Measurements from ENCODE around the gene RLIM.
A peak's percentile ranks its signal among the peaks of the same experiment; 100 is the strongest.

Gene RLIM

DNA sequence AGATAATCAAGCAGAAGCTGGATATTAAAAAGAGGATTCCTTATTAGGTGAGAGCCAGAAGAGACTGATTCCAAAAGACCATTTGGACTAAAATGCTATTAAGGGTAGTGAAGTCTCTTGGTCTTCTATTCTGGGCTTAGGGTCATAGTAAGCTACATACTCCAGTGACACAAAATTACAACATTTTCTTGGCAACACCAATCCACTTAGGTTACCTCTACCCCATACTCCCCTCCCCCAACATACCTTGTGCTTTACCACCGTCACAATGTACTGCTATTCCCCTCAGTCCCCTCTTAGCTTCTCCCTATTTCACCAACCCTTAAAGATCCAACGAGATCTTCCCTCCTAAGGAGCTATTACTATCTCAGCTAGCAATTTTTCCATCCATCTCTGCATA is 11.4 kb downstream of the RLIM start:
- no peak overlapping the region for H3K9ac ChIP-seq
- TF ChIP-seq Cebpa-rat (IDR thresholded peaks at IDR 0.05), result no peak
- H3K27ac ChIP-seq, result no peak overlapping the region
- H3K27me3 ChIP-seq, result peaks cover 58 to 97% (median 87%) of the 10 kb centered on the region in 11 experiments
- peaks cover 86 to 99% (median 90%) of the 10 kb centered on the region in 11 experiments for H4K20me1 ChIP-seq
- H3K36me3 ChIP-seq, result peaks cover 7 to 82% (median 23%) of the 10 kb centered on the region in 11 experiments; a peak in 19 of 22 replicates
- peaks cover 0 to 15% (median 0%) of the 10 kb centered on the region in 10 experiments; a peak in 2 of 20 replicates for H3K4me1 ChIP-seq
- H3K4me2 ChIP-seq, result no peak overlapping the region
- no peak overlapping the region for H3K4me3 ChIP-seq
- H3K9me3 ChIP-seq (replicated peaks in 1 of 11), result peaks cover 0 to 1% (median 0%) of the 10 kb centered on the region in 11 experiments; a peak in 1 of 22 replicates

DNA sequence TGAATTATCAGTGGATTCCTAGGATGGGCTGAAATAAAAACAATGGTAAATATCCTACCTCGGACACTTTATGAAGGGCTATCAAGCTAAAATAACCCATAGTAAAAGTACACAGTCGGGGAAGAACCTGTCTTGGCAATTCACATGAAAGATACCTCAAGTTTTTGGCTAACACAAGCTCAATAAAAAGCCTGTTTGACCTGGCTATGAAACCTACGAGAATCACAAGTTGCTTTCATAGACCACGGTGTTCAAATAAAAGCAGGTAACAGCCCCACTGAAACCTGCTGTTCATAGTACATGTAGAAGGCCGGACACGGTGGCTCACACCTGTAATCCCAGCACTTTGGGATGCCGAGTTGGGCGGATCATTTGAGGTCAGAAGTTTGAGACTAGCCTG is 12.3 kb downstream of the RLIM start:
- no peak overlapping the region for H3K27ac ChIP-seq
- H3K4me1 ChIP-seq, result peaks cover 0 to 15% (median 0%) of the 10 kb centered on the region in 10 experiments; a peak in 2 of 20 replicates
- peaks cover 90 to 99% (median 97%) of the 10 kb centered on the region in 11 experiments for H4K20me1 ChIP-seq
- no peak for TF ChIP-seq Cebpa-rat (IDR thresholded peaks at IDR 0.05)
- no peak overlapping the region for H3K9ac ChIP-seq
- H3K9me3 ChIP-seq (replicated peaks in 1 of 11), result no peaks in the 10 kb centered on the region
- H3K27me3 ChIP-seq, result peaks cover 61 to 98% (median 89%) of the 10 kb centered on the region in 11 experiments
- H3K4me2 ChIP-seq, result no peak overlapping the region
- peaks cover 5 to 83% (median 21%) of the 10 kb centered on the region in 11 experiments; a peak in 16 of 22 replicates for H3K36me3 ChIP-seq
- no peak overlapping the region for H3K4me3 ChIP-seq

DNA sequence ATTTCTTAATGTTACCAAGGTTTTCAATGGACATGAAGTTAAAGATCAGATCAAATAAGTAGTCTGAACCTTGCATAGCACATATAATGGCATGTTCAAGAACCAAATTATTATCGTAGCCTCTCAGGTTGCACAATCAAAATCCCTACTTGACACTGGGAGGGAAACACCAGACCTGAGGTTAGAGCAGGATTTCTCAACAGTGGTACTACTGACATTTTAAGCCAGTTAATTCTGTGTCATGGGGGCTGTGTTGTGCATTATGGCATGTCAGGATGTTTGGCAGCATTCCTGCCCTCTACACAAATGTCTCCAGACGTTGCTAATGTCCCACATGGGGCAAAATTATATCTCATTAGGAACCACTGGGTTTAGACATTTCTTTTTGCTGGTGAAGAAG is 20.8 kb downstream of the RLIM start:
- H3K4me1 ChIP-seq, result no peaks in the 10 kb centered on the region
- H3K27me3 ChIP-seq, result peaks cover 89 to 100% (median 100%) of the 10 kb centered on the region in 11 experiments
- no peak overlapping the region for H3K4me3 ChIP-seq
- H3K9ac ChIP-seq, result no peak overlapping the region
- H3K9me3 ChIP-seq (replicated peaks in 1 of 11), result no peaks in the 10 kb centered on the region
- peaks cover 45 to 96% (median 72%) of the 10 kb centered on the region in 11 experiments for H3K36me3 ChIP-seq
- H3K27ac ChIP-seq, result no peak overlapping the region
- peaks cover 39 to 99% (median 66%) of the 10 kb centered on the region in 11 experiments; a peak in 21 of 22 replicates for H4K20me1 ChIP-seq
- H3K4me2 ChIP-seq, result no peak overlapping the region
- no peak for TF ChIP-seq Cebpa-rat (IDR thresholded peaks at IDR 0.05)

DNA sequence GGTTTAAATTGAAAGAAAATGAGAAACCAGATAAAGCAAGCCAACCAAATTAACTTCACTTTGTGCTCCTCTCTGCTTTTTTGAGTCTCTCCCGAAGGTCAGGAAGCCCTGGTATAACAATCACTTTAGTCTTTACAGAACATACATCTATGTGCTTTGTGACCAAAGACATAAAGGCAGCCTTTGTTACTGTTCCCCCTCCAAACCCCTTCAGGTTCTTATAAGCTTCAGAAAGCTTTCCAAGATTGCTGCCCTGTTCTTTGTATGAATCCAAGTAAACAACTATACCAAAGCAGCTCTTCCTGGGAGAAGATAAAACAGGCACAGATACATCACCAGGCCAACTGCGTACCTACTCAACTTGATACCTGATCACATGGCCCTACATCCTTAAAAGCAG is 28.7 kb downstream of the RLIM start:
- Histone ChIP-seq H3K4me3 (no peak overlapping the region), H3K4me1 (no peaks in the 10 kb centered on the region), H3K27me3 (peaks cover 85 to 100% (median 98%) of the 10 kb centered on the region in 11 experiments), H3K27ac (no peak overlapping the region), H4K20me1 (peaks cover 3 to 86% (median 43%) of the 10 kb centered on the region in 11 experiments; a peak in 18 of 22 replicates), H3K9ac (no peak overlapping the region), H3K4me2 (no peak overlapping the region), H3K9me3 (replicated peaks in 1 of 11) (no peaks in the 10 kb centered on the region), H3K36me3 (peaks cover 13 to 76% (median 39%) of the 10 kb centered on the region in 11 experiments; a peak in 21 of 22 replicates)
- TF ChIP-seq Cebpa-rat (IDR thresholded peaks at IDR 0.05), result no peak

DNA sequence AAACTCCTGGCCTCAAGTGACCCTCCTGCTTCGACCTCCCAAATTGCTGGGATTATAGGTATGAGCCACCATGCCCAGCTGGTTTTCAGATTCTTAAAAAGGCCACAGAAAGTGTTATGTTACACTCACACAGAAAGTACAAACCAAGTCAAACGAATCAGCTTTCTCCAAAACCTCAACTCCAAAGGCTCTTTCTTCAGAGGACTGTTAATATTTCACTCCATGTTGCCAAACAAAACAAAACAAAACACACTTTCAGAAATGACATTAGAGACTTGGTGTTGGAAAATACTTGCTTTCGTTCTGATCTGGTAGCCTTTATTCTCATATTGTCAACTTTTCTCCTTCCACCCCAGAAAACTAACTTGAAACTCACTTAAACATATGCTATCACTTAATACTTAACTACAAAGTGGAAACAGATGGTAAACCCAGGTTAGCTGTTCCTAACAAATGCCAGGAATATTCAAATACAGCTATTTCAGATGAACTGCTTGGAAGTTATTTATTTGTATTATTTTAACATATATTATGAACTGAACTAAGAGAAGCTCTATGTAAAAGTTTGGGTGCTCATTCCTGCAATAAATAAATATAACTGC is 34.7 kb downstream of the RLIM start:
- Histone ChIP-seq H4K20me1 (peaks cover 3 to 33% (median 14%) of the 10 kb centered on the region in 11 experiments; a peak in 15 of 22 replicates), H3K9me3 (replicated peaks in 1 of 11) (no peaks in the 10 kb centered on the region)
- TF ChIP-seq Cebpa-rat (IDR thresholded peaks at IDR 0.05), result no peak

DNA sequence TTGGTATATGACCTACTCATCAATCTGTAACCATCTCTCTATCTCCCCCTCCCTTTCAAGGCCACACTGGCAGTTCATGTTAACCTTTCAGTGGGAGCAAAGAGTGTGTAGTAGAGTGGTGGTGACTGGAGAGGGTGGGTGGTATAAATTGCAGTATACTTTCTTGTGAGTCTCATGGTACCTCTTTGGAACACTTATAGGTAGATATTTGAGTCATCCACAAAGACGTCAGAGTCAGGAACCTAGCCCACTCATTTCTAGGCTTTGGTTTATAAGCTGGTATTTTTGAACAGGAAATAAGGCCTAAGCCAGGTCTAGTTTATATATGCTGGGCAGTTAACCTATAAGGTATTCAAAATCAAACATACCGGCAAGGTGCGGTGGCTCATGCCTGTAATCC is 36.3 kb downstream of the RLIM start:
- no peak for TF ChIP-seq Cebpa-rat (IDR thresholded peaks at IDR 0.05)
- Histone ChIP-seq H3K9me3 (replicated peaks in 1 of 11) (no peaks in the 10 kb centered on the region), H4K20me1 (peaks cover 0 to 17% (median 3%) of the 10 kb centered on the region in 11 experiments; a peak in 13 of 22 replicates), H3K4me2 (no peak overlapping the region), H3K36me3 (peaks cover 0 to 9% (median 2%) of the 10 kb centered on the region in 11 experiments; a peak in 8 of 22 replicates), H3K4me1 (no peaks in the 10 kb centered on the region), H3K27me3 (peaks cover 64 to 97% (median 88%) of the 10 kb centered on the region in 11 experiments), H3K4me3 (no peak overlapping the region), H3K9ac (no peak overlapping the region), H3K27ac (no peak overlapping the region)

More for the DNA sequence above, 34.7 kb downstream of the RLIM start:
- Histone ChIP-seq H3K27ac (no peak overlapping the region), H3K36me3 (peaks cover 0 to 21% (median 4%) of the 10 kb centered on the region in 11 experiments; a peak in 12 of 22 replicates), H3K27me3 (peaks cover 75 to 99% (median 92%) of the 10 kb centered on the region in 11 experiments), H3K4me3 (no peak overlapping the region), H3K4me1 (no peaks in the 10 kb centered on the region), H3K4me2 (no peak overlapping the region), H3K9ac (no peak overlapping the region)

DNA sequence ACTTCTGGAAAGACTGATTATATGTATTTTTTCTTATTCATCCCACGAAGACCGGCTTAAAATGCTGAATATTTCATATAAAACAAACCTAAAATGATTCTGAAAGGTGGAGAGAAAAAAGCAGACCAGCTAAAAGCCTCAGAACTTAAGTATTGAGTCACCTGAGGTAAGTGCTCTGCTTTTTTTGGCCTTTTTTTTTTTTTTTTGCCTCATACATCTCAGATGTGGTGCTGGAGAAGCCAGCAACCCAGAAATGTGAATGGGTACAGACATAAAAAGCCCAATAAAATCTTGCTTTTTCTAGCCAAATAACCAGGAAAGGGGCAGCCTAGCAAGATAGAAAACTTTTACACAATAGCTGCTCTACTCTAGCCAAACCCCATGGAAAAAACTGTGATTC is 57.0 kb downstream of the RLIM start:
- Histone ChIP-seq H3K4me1 (no peaks in the 10 kb centered on the region), H3K4me2 (no peak overlapping the region), H4K20me1 (no peaks in the 10 kb centered on the region), H3K36me3 (no peaks in the 10 kb centered on the region), H3K4me3 (no peak overlapping the region), H3K27me3 (peaks cover 54 to 91% (median 78%) of the 10 kb centered on the region in 11 experiments), H3K9ac (no peak overlapping the region), H3K9me3 (replicated peaks in 1 of 11) (no peaks in the 10 kb centered on the region), H3K27ac (no peak overlapping the region)
- TF ChIP-seq Cebpa-rat (IDR thresholded peaks at IDR 0.05), result no peak

DNA sequence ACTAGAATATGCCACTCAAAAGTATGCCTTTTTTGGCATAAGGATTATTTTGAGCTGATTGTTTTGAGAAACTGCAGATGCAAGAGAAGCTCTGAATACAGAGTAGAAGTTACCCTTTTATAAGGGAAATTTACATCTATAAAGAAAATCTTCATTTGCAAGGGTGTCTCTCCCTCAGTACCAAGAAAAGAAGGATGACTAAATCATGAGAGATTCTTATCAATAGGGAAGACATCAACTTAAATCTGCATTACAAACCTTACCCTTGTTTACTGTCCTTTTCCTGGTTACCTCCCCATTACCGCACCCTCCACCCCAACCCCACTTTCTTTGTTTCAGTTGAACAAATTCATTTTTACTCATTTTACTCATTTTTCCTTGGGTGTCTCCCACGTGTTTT is 62.5 kb downstream of the RLIM start:
- Histone ChIP-seq H4K20me1 (no peaks in the 10 kb centered on the region; a peak in 1 of 22 replicates), H3K27ac (no peak overlapping the region), H3K4me2 (no peak overlapping the region), H3K4me3 (no peak overlapping the region), H3K9ac (no peak overlapping the region), H3K27me3 (peaks cover 22 to 60% (median 48%) of the 10 kb centered on the region in 11 experiments), H3K4me1 (peaks cover 0 to 4% (median 0%) of the 10 kb centered on the region in 10 experiments; a peak in 1 of 20 replicates), H3K36me3 (no peaks in the 10 kb centered on the region), H3K9me3 (replicated peaks in 1 of 11) (0 out of 22 replicates have a peak, but pooled peaks cover 0 to 3% (median 0%) of the 10 kb centered on the region in 11 experiments)
- TF ChIP-seq Cebpa-rat (IDR thresholded peaks at IDR 0.05), result no peak

DNA sequence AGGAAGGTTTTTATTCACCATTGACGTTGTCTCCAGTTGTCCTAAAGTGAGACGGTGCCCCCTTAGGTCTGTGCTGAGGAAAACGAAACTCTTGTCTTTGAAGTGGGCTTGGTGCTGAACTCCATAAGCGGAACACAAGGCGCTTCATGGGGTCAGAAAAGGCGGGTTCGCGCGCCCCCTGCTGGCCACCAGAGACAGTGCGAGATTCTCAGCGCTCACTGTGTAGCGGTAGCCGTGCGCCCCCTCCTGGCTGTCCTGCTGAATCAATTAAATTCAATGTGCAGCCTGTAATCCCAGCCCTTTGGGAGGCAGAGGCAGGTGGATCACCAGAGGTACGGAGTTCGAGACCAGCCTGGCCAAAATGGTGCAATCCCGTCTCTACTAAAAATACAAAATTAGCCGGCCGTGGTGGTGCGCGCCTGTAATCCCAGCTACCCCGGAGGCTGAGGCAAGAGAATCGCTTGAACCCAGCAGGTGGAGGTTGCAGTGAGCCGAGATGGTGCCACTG is 64.1 kb downstream of the RLIM start:
- peaks cover 12 to 49% (median 35%) of the 10 kb centered on the region in 11 experiments; a peak in 20 of 22 replicates for H3K27me3 ChIP-seq
- H3K9ac ChIP-seq, result no peak overlapping the region
- H4K20me1 ChIP-seq, result no peaks in the 10 kb centered on the region; a peak in 1 of 22 replicates
- peaks cover 0 to 4% (median 0%) of the 10 kb centered on the region in 10 experiments; a peak in 1 of 20 replicates for H3K4me1 ChIP-seq
- no peak overlapping the region for H3K4me3 ChIP-seq
- H3K9me3 ChIP-seq (replicated peaks in 1 of 11), result peaks cover 0 to 14% (median 7%) of the 10 kb centered on the region in 11 experiments; a peak in 4 of 22 replicates
- no peak for TF ChIP-seq Cebpa-rat (IDR thresholded peaks at IDR 0.05)
- H3K27ac ChIP-seq, result no peak overlapping the region
- no peaks in the 10 kb centered on the region for H3K36me3 ChIP-seq
- peak overlapping the region in 10 of 11 experiments; percentile 16 to 50 (median 38); a peak in 11 of 22 replicates for H3K4me2 ChIP-seq

All from BLaER1 treated with 17β-estradiol and CSF1 and Interleukin-3, amounts not matched to agents 10 nM and 100 nM (cell line).